K562 (cell line): ENCODE results near the gene KRT26. TPM values are rescaled to one million over a fixed set of nuclear protein-coding genes. Genes with fewer than 3 reads are reported as not detected.

Source experiments
- ATAC-seq: fragments of 200-7000 bp; cut with Tn5 transposase; 3 replicates; pipeline ENCODE4 v1.9.1; 2020; ENCODE audit warnings: moderate library complexity
- BruUV-seq: library from RNA; stranded (reverse); fragments of 400-500 nt; replicated peaks from 2 replicates; lab custom pipeline; 2021; lab: Mats Ljungman, UMichigan
- CTCF ChIA-PET: fragments of 300-600 bp; formaldehyde crosslinking; extraction: SDS; loops from one replicate; lab custom pipeline; 2021; ENCODE audit warnings: low intra/inter-chr PET ratio; lab: Yijun Ruan, JAX
- POLR2A ChIA-PET: fragments of 300-600, 350-650 bp; sonication (Branson Sonifier 250); formaldehyde crosslinking; extraction: SDS; loops from one replicate; lab custom pipeline; 2021; ENCODE audit warnings: antibody characterized with exemption, inconsistent platforms; lab: Yijun Ruan, JAX
- DNase-seq, 4 experiments: peaks; one replicate each; pipeline versions ENCODE4 v3.0.0 to v3.0.0-alpha.2; 2011 to 2018; ENCODE audit warnings: low spot score in 3 of 4, mixed read lengths in 3 of 4; ENCODE audit errors: extremely low read depth in 1 of 4
- FAIRE-seq: peaks from 2 replicates; lab custom pipeline; 2011; peaks lifted over from hg19 to GRCh38; lab: Jason Lieb, UNC
- H2AFZ ChIP-seq: 2 replicates; pipeline ENCODE4 v1.6.0; 2011; ENCODE audit warnings: low read depth, low read length, control low read depth, inconsistent platforms
- H3K27ac ChIP-seq: fragments of 200-600 bp; 3 replicates; pipeline ENCODE4 v1.8.0; 2011; ENCODE audit warnings: low read depth, mild to moderate bottlenecking, control low read depth, inconsistent platforms, low read length, moderate library complexity, mixed read lengths; ENCODE audit errors: extremely low read depth
- H3K27me3 ChIP-seq, 2 experiments: fragments of 300-600 bp in 1 of 2; 2 replicates in 1 of 2; 3 replicates in 1 of 2; pipeline versions ENCODE4 v1.6.0 to v1.8.0; 2011; ENCODE audit warnings: inconsistent platforms in 2 of 2, low read length in 2 of 2, mild to moderate bottlenecking in 1 of 2, mixed read lengths in 1 of 2, moderate library complexity in 1 of 2; ENCODE audit not compliant: control insufficient read depth in 2 of 2, insufficient read depth in 2 of 2
- H3K36me3 ChIP-seq: fragments of 300-600 bp; 3 replicates; pipeline ENCODE4 v1.8.0; 2011; ENCODE audit warnings: mild to moderate bottlenecking, low read length, inconsistent platforms; ENCODE audit not compliant: control insufficient read depth, insufficient read depth
- H3K4me1 ChIP-seq, 2 experiments: fragments of 200-600 bp in 1 of 2; replicated peaks in 1 of 2; 2 replicates in 1 of 2; 3 replicates in 1 of 2; pipeline versions ENCODE4 v1.5.1 to v1.8.0; 2011; ENCODE audit warnings: inconsistent platforms in 2 of 2, low read length in 2 of 2, mild to moderate bottlenecking in 1 of 2, mixed read lengths in 1 of 2, moderate library complexity in 1 of 2; ENCODE audit not compliant: control insufficient read depth in 2 of 2, insufficient read depth in 2 of 2
- H3K4me2 ChIP-seq: 2 replicates; pipeline ENCODE4 v1.6.1; 2011; ENCODE audit warnings: low read length, control low read depth, inconsistent platforms, mixed read lengths; ENCODE audit not compliant: insufficient read depth
- H3K4me3 ChIP-seq: fragments of 200-600 bp; sonication (generic), shearing (Covaris generic); 2 replicates; pipeline ENCODE4 v1.5.1; 2016; ENCODE audit warnings: control low read depth, inconsistent platforms
- H3K79me2 ChIP-seq: fragments of 200-600 bp; 3 replicates; pipeline ENCODE4 v1.8.0; 2011; ENCODE audit warnings: low read length, inconsistent platforms; ENCODE audit not compliant: control insufficient read depth, insufficient read depth
- H3K9ac ChIP-seq, 2 experiments: 2 replicates each; pipeline versions ENCODE4 v1.6.0 to v1.6.1; 2011; ENCODE audit warnings: low read depth in 2 of 2, low read length in 2 of 2, control low read depth in 1 of 2, inconsistent platforms in 1 of 2, mild to moderate bottlenecking in 1 of 2, mixed read lengths in 1 of 2; ENCODE audit not compliant: insufficient read depth in 1 of 2
- H3K9me1 ChIP-seq: one replicate; pipeline ENCODE4 v1.6.0; 2011; ENCODE audit warnings: inconsistent platforms, mild to moderate bottlenecking, low read length, moderate library complexity; ENCODE audit not compliant: control insufficient read depth, insufficient read depth
- H3K9me3 ChIP-seq: replicated peaks from 2 replicates; pipeline ENCODE4 v1.5.1; 2011; ENCODE audit warnings: low read depth, low read length, inconsistent platforms; ENCODE audit not compliant: control insufficient read depth, insufficient read depth
- H4K20me1 ChIP-seq: replicated peaks from 2 replicates; pipeline ENCODE4 v1.6.1; 2011; ENCODE audit warnings: low read length, inconsistent platforms, mixed read lengths; ENCODE audit not compliant: control insufficient read depth, insufficient read depth
- CTBP1 ChIP-seq: fragments of 450-650 bp; IDR thresholded peaks from 2 replicates; pipeline ENCODE4 v1.6.1; 2016; ENCODE audit warnings: borderline replicate concordance
- ETV6 ChIP-seq, 3 experiments: fragments of 150-350 bp in 1 of 3; sonication (generic) in 1 of 3; formaldehyde crosslinking in 1 of 3; IDR thresholded peaks; 2 replicates each; pipeline versions ENCODE4 v1.6.1 to v1.8.0; 2014 to 2022; ENCODE audit warnings: borderline replicate concordance in 2 of 3, low read depth in 2 of 3, antibody characterized with exemption in 1 of 3, low read length in 1 of 3, mild to moderate bottlenecking in 1 of 3, missing genetic modification reagents in 1 of 3
- MAFG ChIP-seq: fragments of 450-650 bp; conservative IDR thresholded peaks from 2 replicates; pipeline ENCODE4 v1.6.1; 2016; ENCODE audit warnings: missing genetic modification characterization, missing compliant biosample characterization
- NCOA1 ChIP-seq: fragments of 450-650 bp; IDR thresholded peaks from 2 replicates; pipeline ENCODE4 v1.6.1; 2016; ENCODE audit warnings: low read depth
- NFE2L1 ChIP-seq: fragments of 450-650 bp; IDR thresholded peaks from 2 replicates; pipeline ENCODE4 v1.6.1; 2016; ENCODE audit warnings: missing genetic modification characterization, low read depth, mild to moderate bottlenecking, missing compliant biosample characterization, moderate library complexity, borderline replicate concordance
- NONO ChIP-seq, 2 experiments: fragments of 200-400 bp in 1 of 2; fragments of 450-650 bp in 1 of 2; formaldehyde crosslinking in 1 of 2; IDR thresholded peaks; 2 replicates each; pipeline ENCODE4 v1.6.1; 2017; ENCODE audit warnings: low read depth in 2 of 2, mild to moderate bottlenecking in 2 of 2, moderate library complexity in 2 of 2, low read length in 1 of 2
- TCF7L2 ChIP-seq: fragments of 150-350 bp; IDR thresholded peaks from 2 replicates; pipeline ENCODE4 v1.6.1; 2016; ENCODE audit warnings: low read depth, mild to moderate bottlenecking, low read length, moderate library complexity
- TSC22D4 ChIP-seq: fragments of 450-650 bp; IDR thresholded peaks from 2 replicates; pipeline ENCODE4 v1.6.1; 2016; ENCODE audit warnings: missing genetic modification characterization, missing biosample characterization, control low read depth
- TSHZ1 ChIP-seq: fragments of 250-450 bp; sonication (Bioruptor Pico); IDR thresholded peaks from 2 replicates; pipeline ENCODE4 v1.4.0; 2020; ENCODE audit warnings: mild to moderate bottlenecking, moderate library complexity
- ZNF23 ChIP-seq: fragments of 250-450 bp; sonication (Bioruptor Pico); IDR thresholded peaks from 2 replicates; pipeline ENCODE4 v1.4.0; 2020; ENCODE audit warnings: mild to moderate bottlenecking
- WGBS: fragments of 100-300 bp; shearing (Covaris generic); methylation state at CpG from one replicate; pipeline ENCODE4 v1.1.6; 2016; ENCODE audit warnings: low coverage, mixed read lengths; ENCODE audit not compliant: insufficient coverage; ENCODE audit errors: missing lambda C conversion rate; 5-methylcytosine and 5-hydroxymethylcytosine counted together
- in situ Hi-C: fragments of 300-500 bp; cut with MboI; formaldehyde crosslinking; loops from 4 replicates; pipeline ENCODE4 v1.15.0; 2018; ENCODE audit warnings: inconsistent platforms, mixed read lengths
- intact Hi-C: fragments of 100-400 bp; cut with micrococcal nuclease; formaldehyde crosslinking; loops from 2 replicates; pipeline ENCODE4 v1.14.2; 2022
- polyA plus RNA-seq, 8 experiments: library from polyadenylated mRNA; depleted of rRNA in 4 of 8; stranded (reverse) in 5 of 8; unstranded in 3 of 8; fragments of >200 nt; fragmentation: Nextera tagmentation in 2 of 8; fragmentation: Illumina TruSeq in 1 of 8; extraction: Ambion mirVana in 2 of 8; extraction: Trizol in 1 of 8; gene quantifications; 2 replicates each; pipeline versions ENCODE4 v1.2.1 to v1.2.3, GENCODE V29; 2011 to 2014; ENCODE audit warnings: inconsistent platforms in 1 of 8, missing spikeins in 1 of 8
- total RNA-seq, 7 experiments: library from RNA; depleted of rRNA in 6 of 7; stranded (reverse); fragments of >200 nt in 6 of 7; fragmentation: Illumina TruSeq in 2 of 7; extraction: Trizol in 2 of 7; gene quantifications; 2 replicates each; pipeline versions ENCODE4 v1.2.1 to v1.2.3, GENCODE V29; 2011 to 2021; ENCODE audit warnings: low replicate concordance in 1 of 7

Gene KRT26
- total and polyA plus RNA-seq, 9 of the 15 experiments (the other 6 are each of a cell fraction or from before 2014, with no cell fraction given) = not detected

GRCh38 chr17:40775945-40776344, 3.9 kb upstream of the KRT26 start (continued):
- TF ChIP-seq NONO (IDR thresholded peaks at IDR 0.05; ENCODE audit: low read depth in 2 of 2, low read length in 1 of 2) (no peak), NCOA1 (no peak), ETV6 (IDR thresholded peaks at IDR 0.05; ENCODE audit: borderline replicate concordance in 1 of 2, low read depth in 2 of 2, low read length in 1 of 2) (no peak), ETV6 (CRISPR knock-in tag; IDR thresholded peaks at IDR 0.05; ENCODE audit: borderline replicate concordance) (no peak), NFE2L1 (no peak)
- TF ChIP-seq, all 486 proteins: peak for 0

- in situ Hi-C loops = no loop called here
- H3K4me2 ChIP-seq = no peak overlapping the region
- peak; percentile 31 for TF ChIP-seq MAFG (tag)
- no peak for TF ChIP-seq TCF7L2
- TF ChIP-seq TSHZ1 (CRISPR knock-in tag) = no peak
- no peak for TF ChIP-seq ZNF23 (CRISPR knock-in tag)
- no peak for TF ChIP-seq CTBP1
- TF ChIP-seq TSC22D4 (tag) = no peak
- TF ChIP-seq, all 486 proteins: peak for 1
- Histone ChIP-seq H3K9ac (no peak overlapping the region), H3K27me3 (no peaks in the 10 kb centered on the region; a peak in 1 of 5 replicates), H3K79me2 (no peaks in the 10 kb centered on the region), H3K36me3 (no peaks in the 10 kb centered on the region), H3K9me1 (no peaks in the 10 kb centered on the region), H3K4me3 (no peak overlapping the region), H2AFZ (no peak overlapping the region), H3K9me3 (no peaks in the 10 kb centered on the region; the same call in 1 of the 2 replicates), H3K4me1 (no peaks in the 10 kb centered on the region), H3K27ac (no peak overlapping the region), H4K20me1 (no peaks in the 10 kb centered on the region)
- POLR2A ChIA-PET = no interaction called here
- FAIRE-seq (peak; percentile 35), ATAC-seq (no peak), DNase-seq (no peak)
- CTCF ChIA-PET = no interaction called here
- WGBS = 2% methylated on average over 2 of the region's 2 CpGs
- intact Hi-C loops = no loop called here
- no TSS peak for BruUV-seq
Measured at GRCh38 chr17:40765657-40766056, 6.3 kb downstream of the KRT26 start.
